Testis (tissue), 3 donors: ENCODE results near the gene IFT43. TPM values are rescaled to one million over a fixed set of nuclear protein-coding genes. Genes with fewer than 3 reads are reported as not detected.

ENCODE experiments used
- DNase-seq: peaks from one replicate; pipeline ENCODE4 v3.0.0-alpha.2; 2019
- H3K27ac ChIP-seq, 2 donors: fragments of 200-600 bp; sonication (generic); one replicate each; pipeline ENCODE4 v1.5.1; 2019
- H3K27me3 ChIP-seq: fragments of 200-600 bp; sonication (generic); one replicate; pipeline ENCODE4 v1.5.1; 2019
- H3K36me3 ChIP-seq: fragments of 200-600 bp; sonication (generic); one replicate; pipeline ENCODE4 v1.5.1; 2017; ENCODE audit warnings: low read depth; ENCODE audit errors: missing control alignments
- H3K4me1 ChIP-seq: fragments of 200-600 bp; sonication (generic); one replicate; pipeline ENCODE4 v1.5.1; 2019
- H3K4me3 ChIP-seq, 2 donors: fragments of 200-600 bp; sonication (generic); one replicate each; pipeline ENCODE4 v1.5.1; 2017 to 2019
- H3K9me3 ChIP-seq: fragments of 200-600 bp; sonication (generic); one replicate; pipeline ENCODE4 v1.5.1; 2017
- CTCF ChIP-seq, 3 experiments: fragments of 450-650 bp in 2 of 3; fragments of 200-600 bp in 1 of 3; sonication (generic) in 1 of 3; IDR thresholded peaks; one replicate each; pipeline ENCODE4 v1.5.1; 2016 to 2019; ENCODE audit warnings: antibody characterized with exemption in 3 of 3, mild to moderate bottlenecking in 2 of 3, moderate library complexity in 1 of 3
- POLR2A ChIP-seq: fragments of 450-650 bp; IDR thresholded peaks from one replicate; pipeline ENCODE4 v1.6.1; 2017; ENCODE audit warnings: antibody characterized with exemption, mild to moderate bottlenecking, moderate library complexity
- WGBS, 2 donors: methylation state at CpG; one replicate each; pipeline ENCODE4 v1.1.5; 2018; 5-methylcytosine and 5-hydroxymethylcytosine counted together
- intact Hi-C: fragments of 100-400 bp; cut with DNase I; formaldehyde crosslinking; loops from one replicate; pipeline ENCODE4 v1.15.1; 2023; ENCODE audit warnings: low total_unique reads
- polyA plus RNA-seq: library from polyadenylated mRNA; stranded (reverse); fragments of 350-450 nt; fragmentation: Illumina TruSeq; extraction: RNeasy Lipid Tissue Mini Kit (QIAGEN cat#74804); gene quantifications from one replicate; pipeline ENCODE4 v1.2.3, GENCODE V29; 2014; ENCODE audit warnings: low read depth, low replicate concordance; ENCODE audit not compliant: insufficient read depth
- total RNA-seq, 2 donors: library from RNA; depleted of rRNA; stranded (reverse); fragments of >200 nt; gene quantifications; one replicate each; pipeline ENCODE4 v1.2.3, GENCODE V29; 2016

The IFT43 gene
- total and polyA plus RNA-seq, 3 donors from 2014 or later = 55.1 to 85.4 (median 68.4) TPM

DNA sequence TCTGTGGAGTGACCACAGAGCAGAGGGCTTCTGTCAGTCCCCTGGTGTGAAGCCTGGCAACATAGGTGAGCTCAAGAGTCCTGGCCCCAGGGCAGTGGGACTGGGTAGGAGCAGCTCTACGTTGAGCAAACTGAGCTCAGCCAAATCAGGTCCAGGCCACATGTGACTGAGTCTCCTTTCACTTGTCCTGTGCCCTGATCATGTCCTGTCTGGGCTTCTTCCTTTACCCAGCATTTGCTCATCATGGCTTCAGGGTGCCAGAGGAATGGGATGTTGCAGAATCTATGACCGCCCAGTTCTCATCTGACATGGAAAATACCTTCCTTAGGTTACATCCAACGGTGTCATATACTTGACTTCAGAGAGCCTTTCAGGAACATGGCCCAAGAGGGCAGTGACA lies 99.8 kb downstream of the IFT43 start:
- intact Hi-C loops = no loop called here
- WGBS, 2 donors = 91 to 93% methylated on average over 2 to 3 of the region's 3 CpGs

DNA sequence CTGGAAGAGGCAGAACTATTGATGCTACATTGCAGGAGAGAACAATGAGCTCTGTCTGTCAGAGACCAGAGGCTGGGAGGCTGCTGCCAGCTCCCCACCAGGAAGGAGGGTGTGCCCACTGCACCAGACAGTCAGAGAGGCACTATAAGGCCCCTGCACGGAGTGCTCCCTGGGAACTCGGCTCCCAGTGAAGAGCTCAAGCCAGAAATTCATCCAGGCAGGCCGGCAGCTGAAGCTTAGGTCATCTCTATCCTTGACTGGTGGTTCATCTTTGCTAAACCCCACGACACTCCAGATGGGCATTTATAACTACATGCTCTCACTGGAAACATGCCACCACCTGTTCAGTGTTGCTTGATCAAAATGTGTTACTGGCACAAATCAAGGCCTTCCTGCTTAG lies 101.1 kb downstream of the IFT43 start:
- intact Hi-C loops = no loop called here
- H3K27ac ChIP-seq = no peak overlapping the region
- no peak overlapping the region for H3K4me3 ChIP-seq
- no peak for DNase-seq
- no peaks in the 10 kb centered on the region for H3K9me3 ChIP-seq
- no peaks in the 10 kb centered on the region for H3K36me3 ChIP-seq
- WGBS, 2 donors = 83 to 87% methylated on average over 2 to 4 of the region's 4 CpGs
- no peak for TF ChIP-seq CTCF (IDR thresholded peaks at IDR 0.05)
- peaks cover 11% of the 10 kb centered on the region for H3K4me1 ChIP-seq
- H3K27me3 ChIP-seq = no peaks in the 10 kb centered on the region

More for the DNA sequence above, 99.8 kb downstream of the IFT43 start:
- no peaks in the 10 kb centered on the region for H3K9me3 ChIP-seq
- H3K4me3 ChIP-seq = no peak overlapping the region
- peaks cover 8% of the 10 kb centered on the region for H3K4me1 ChIP-seq
- H3K27me3 ChIP-seq = no peaks in the 10 kb centered on the region
- DNase-seq = no peak
- H3K27ac ChIP-seq = no peak overlapping the region
- TF ChIP-seq CTCF (IDR thresholded peaks at IDR 0.05) (no peak), POLR2A (no peak)
- H3K36me3 ChIP-seq = no peaks in the 10 kb centered on the region

GRCh38 chr14:76088326-76088725 lies 102.8 kb downstream of the IFT43 start:
- peaks cover 11% of the 10 kb centered on the region for H3K4me1 ChIP-seq
- H3K36me3 ChIP-seq = no peaks in the 10 kb centered on the region
- DNase-seq = no peak
- 51 to 59% methylated on average over 8 of the region's 8 CpGs for WGBS, 2 donors
- peak overlapping the region in 1 of 2 donors; percentile 41 for H3K27ac ChIP-seq
- no peaks in the 10 kb centered on the region for H3K27me3 ChIP-seq
- H3K4me3 ChIP-seq = no peak overlapping the region
- TF ChIP-seq POLR2A = no peak
- no peak for TF ChIP-seq CTCF (IDR thresholded peaks at IDR 0.05)
- H3K9me3 ChIP-seq = no peaks in the 10 kb centered on the region
- intact Hi-C loops = no loop called here

GRCh38 chr14:76088771-76089571 lies 103.4 kb downstream of the IFT43 start:
- DNase-seq = peak; percentile 43
- 54 to 57% methylated on average over 12 to 16 of the region's 16 CpGs for WGBS, 2 donors
- Histone ChIP-seq H3K9me3 (no peaks in the 10 kb centered on the region), H3K27ac (peak overlapping the region in 1 of 2 donors; percentile 41), H3K4me3 (no peak overlapping the region), H3K36me3 (no peaks in the 10 kb centered on the region), H3K4me1 (peaks cover 11% of the 10 kb centered on the region), H3K27me3 (no peaks in the 10 kb centered on the region)
- TF ChIP-seq POLR2A (no peak), CTCF (IDR thresholded peaks at IDR 0.05) (no peak)
- intact Hi-C loops = no loop called here

DNA sequence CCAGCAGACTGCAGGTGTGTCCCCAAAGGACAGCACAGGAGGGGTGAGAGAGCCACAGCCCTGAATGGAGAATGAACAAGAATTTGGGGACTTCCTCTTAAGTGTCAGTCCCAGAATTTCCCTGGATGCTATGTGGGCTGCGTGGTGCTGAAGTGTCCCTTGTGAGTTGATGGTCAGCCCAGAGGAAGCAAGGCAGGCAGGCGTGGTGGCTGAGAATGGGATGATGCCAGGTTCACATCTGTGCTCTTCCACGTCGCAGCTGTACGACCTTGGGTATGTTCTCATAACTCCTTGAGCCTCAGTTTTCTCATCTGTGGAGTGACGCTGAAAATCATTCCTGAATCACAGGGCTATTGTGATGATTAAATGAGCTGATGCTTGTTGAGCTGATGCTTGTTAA lies 104.0 kb downstream of the IFT43 start:
- Histone ChIP-seq H3K27ac (no peak overlapping the region), H3K36me3 (no peaks in the 10 kb centered on the region), H3K9me3 (no peaks in the 10 kb centered on the region), H3K4me1 (peaks cover 11% of the 10 kb centered on the region), H3K4me3 (no peak overlapping the region), H3K27me3 (no peaks in the 10 kb centered on the region)
- peak; percentile 22 for DNase-seq
- intact Hi-C loops = no loop called here
- WGBS, 2 donors = 31 to 58% methylated on average over 6 of the region's 6 CpGs
- no peak for TF ChIP-seq POLR2A
- TF ChIP-seq CTCF (IDR thresholded peaks at IDR 0.05) = no peak
